Caco-2 (cell line): ENCODE data around the gene WNT9A. TPM values are rescaled to one million over a fixed set of nuclear protein-coding genes. Genes with fewer than 3 reads are reported as not detected.

ENCODE experiments used
- BruUV-seq: library from RNA; stranded (reverse); fragments of 400-500 nt; replicated peaks from 2 replicates; lab custom pipeline; 2021; lab: Mats Ljungman, UMichigan
- CTCF ChIA-PET: fragments of 300-600 bp; sonication (Branson Sonifier 250); formaldehyde crosslinking; loops from one replicate; lab custom pipeline; 2022; ENCODE audit warnings: antibody characterized with exemption; lab: Charles Lee
- POLR2A ChIA-PET: fragments of 300-600 bp; sonication (Branson Sonifier 250); formaldehyde crosslinking; loops from one replicate; lab custom pipeline; 2022; ENCODE audit warnings: antibody characterized with exemption; lab: Charles Lee
- DNase-seq, 2 experiments: peaks; one replicate each; pipeline versions ENCODE4 v3.0.0 to v3.0.0-alpha.2; 2020 to 2022
- H3K27me3 ChIP-seq: replicated peaks from 2 replicates; pipeline ENCODE4 v1.6.0; 2011; ENCODE audit warnings: low read length; ENCODE audit not compliant: control insufficient read depth, insufficient read depth
- H3K36me3 ChIP-seq: 2 replicates; pipeline ENCODE4 v1.5.1; 2011; ENCODE audit warnings: low read length; ENCODE audit not compliant: control insufficient read depth, insufficient read depth
- H3K4me1 ChIP-seq: fragments of 250-450 bp; sonication (Bioruptor Pico); 2 replicates; pipeline ENCODE4 v1.5.1; 2020; ENCODE audit warnings: mild to moderate bottlenecking
- H3K4me3 ChIP-seq: 2 replicates; pipeline ENCODE4 v1.5.1; 2011; ENCODE audit warnings: low read depth, mild to moderate bottlenecking, control low read depth, low read length
- H3K9me3 ChIP-seq: fragments of 250-450 bp; sonication (Bioruptor Pico); 2 replicates; pipeline ENCODE4 v1.5.1; 2020; ENCODE audit warnings: mild to moderate bottlenecking, moderate library complexity
- H3K27ac Mint-ChIP-seq: one replicate; pipeline ENCODE4 v1.8.0; 2022; ENCODE audit warnings: mixed read lengths; ENCODE audit not compliant: unreplicated experiment
- H3K27me3 Mint-ChIP-seq: one replicate; pipeline ENCODE4 v1.8.0; 2022; ENCODE audit warnings: mixed read lengths; ENCODE audit not compliant: insufficient read depth, unreplicated experiment
- H3K36me3 Mint-ChIP-seq: one replicate; pipeline ENCODE4 v1.8.0; 2022; ENCODE audit warnings: mild to moderate bottlenecking, mixed read lengths; ENCODE audit not compliant: insufficient read depth, unreplicated experiment
- H3K4me1 Mint-ChIP-seq: one replicate; pipeline ENCODE4 v1.8.0; 2022; ENCODE audit warnings: low read depth, mixed read lengths; ENCODE audit not compliant: unreplicated experiment
- H3K4me3 Mint-ChIP-seq: one replicate; pipeline ENCODE4 v1.8.0; 2022; ENCODE audit warnings: mild to moderate bottlenecking, moderate library complexity, mixed read lengths; ENCODE audit not compliant: unreplicated experiment
- H3K9me3 Mint-ChIP-seq: one replicate; pipeline ENCODE4 v1.8.0; 2022; ENCODE audit warnings: mixed read lengths; ENCODE audit not compliant: unreplicated experiment
- intact Hi-C: fragments of 100-400 bp; cut with micrococcal nuclease; formaldehyde crosslinking; loops from one replicate; pipeline ENCODE4 v1.10.0; 2022; ENCODE audit not compliant: unreplicated experiment
- total RNA-seq: library from RNA; stranded (reverse); gene quantifications from 2 replicates; pipeline ENCODE4 v1.2.3, GENCODE V29; 2022
- TF ChIP-seq, protein P1 (sequence below), 2 experiments: fragments of 200-600 bp in 1 of 2; IDR thresholded peaks; 1 replicate in 1 of 2; 2 replicates in 1 of 2; pipeline versions ENCODE4 v1.5.1 to v1.8.0; 2011 to 2022; ENCODE audit warnings: antibody characterized with exemption in 1 of 2, control low read depth in 1 of 2, inconsistent platforms in 1 of 2, low read depth in 1 of 2, low read length in 1 of 2, mild to moderate bottlenecking in 1 of 2, moderate library complexity in 1 of 2; ENCODE audit not compliant: insufficient read depth in 1 of 2, severe bottlenecking in 1 of 2, unreplicated experiment in 1 of 2

Gene WNT9A
- total RNA-seq, 1 experiment from 2014 or later, result 0.68 TPM

GRCh38 chr1:227942716-227943261, 4.9 kb downstream of the WNT9A start:
- no peak for DNase-seq
- CTCF ChIA-PET, result no interaction called here
- no peak overlapping the region for H3K4me3 Mint-ChIP-seq
- intact Hi-C loops, result no loop called here
- no peak overlapping the region for H3K27ac Mint-ChIP-seq
- peaks cover 10% of the 10 kb centered on the region for H3K36me3 Mint-ChIP-seq
- no peaks in the 10 kb centered on the region for H3K9me3 ChIP-seq
- no peaks in the 10 kb centered on the region for H3K27me3 ChIP-seq
- POLR2A ChIA-PET, result no interaction called here
- H3K9me3 Mint-ChIP-seq, result no peaks in the 10 kb centered on the region
- H3K27me3 Mint-ChIP-seq, result no peaks in the 10 kb centered on the region
- peaks cover 4% of the 10 kb centered on the region for H3K4me1 ChIP-seq
- H3K4me3 ChIP-seq, result no peak overlapping the region
- no TSS peak for BruUV-seq
- TF ChIP-seq, protein P1, sequence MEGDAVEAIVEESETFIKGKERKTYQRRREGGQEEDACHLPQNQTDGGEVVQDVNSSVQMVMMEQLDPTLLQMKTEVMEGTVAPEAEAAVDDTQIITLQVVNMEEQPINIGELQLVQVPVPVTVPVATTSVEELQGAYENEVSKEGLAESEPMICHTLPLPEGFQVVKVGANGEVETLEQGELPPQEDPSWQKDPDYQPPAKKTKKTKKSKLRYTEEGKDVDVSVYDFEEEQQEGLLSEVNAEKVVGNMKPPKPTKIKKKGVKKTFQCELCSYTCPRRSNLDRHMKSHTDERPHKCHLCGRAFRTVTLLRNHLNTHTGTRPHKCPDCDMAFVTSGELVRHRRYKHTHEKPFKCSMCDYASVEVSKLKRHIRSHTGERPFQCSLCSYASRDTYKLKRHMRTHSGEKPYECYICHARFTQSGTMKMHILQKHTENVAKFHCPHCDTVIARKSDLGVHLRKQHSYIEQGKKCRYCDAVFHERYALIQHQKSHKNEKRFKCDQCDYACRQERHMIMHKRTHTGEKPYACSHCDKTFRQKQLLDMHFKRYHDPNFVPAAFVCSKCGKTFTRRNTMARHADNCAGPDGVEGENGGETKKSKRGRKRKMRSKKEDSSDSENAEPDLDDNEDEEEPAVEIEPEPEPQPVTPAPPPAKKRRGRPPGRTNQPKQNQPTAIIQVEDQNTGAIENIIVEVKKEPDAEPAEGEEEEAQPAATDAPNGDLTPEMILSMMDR (IDR thresholded peaks at IDR 0.05; ENCODE audit: insufficient read depth in 1 of 2, low read depth in 1 of 2, low read length in 1 of 2, severe bottlenecking in 1 of 2, unreplicated experiment in 1 of 2), result no peak
- no peaks in the 10 kb centered on the region for H3K4me1 Mint-ChIP-seq
- H3K36me3 ChIP-seq, result no peaks in the 10 kb centered on the region

GRCh38 chr1:227942021-227942715, 5.6 kb downstream of the WNT9A start:
- POLR2A ChIA-PET, result no interaction called here
- BruUV-seq, result no TSS peak
- Mint-ChIP-seq H3K9me3 (no peaks in the 10 kb centered on the region), H3K4me1 (no peaks in the 10 kb centered on the region), H3K27ac (no peak overlapping the region), H3K4me3 (no peak overlapping the region), H3K27me3 (no peaks in the 10 kb centered on the region), H3K36me3 (peaks cover 10% of the 10 kb centered on the region)
- H3K4me1 ChIP-seq, result peaks cover 4% of the 10 kb centered on the region
- no peaks in the 10 kb centered on the region for H3K9me3 ChIP-seq
- DNase-seq, result peak in 1 of 2 experiments; percentile 32
- intact Hi-C loops, result no loop called here
- CTCF ChIA-PET, result no interaction called here
- H3K4me3 ChIP-seq, result no peak overlapping the region
- TF ChIP-seq, protein P1 (IDR thresholded peaks at IDR 0.05; ENCODE audit: insufficient read depth in 1 of 2, low read depth in 1 of 2, low read length in 1 of 2, severe bottlenecking in 1 of 2, unreplicated experiment in 1 of 2), result peak in 1 of 2 experiments; percentile 34
- H3K36me3 ChIP-seq, result no peaks in the 10 kb centered on the region
- no peaks in the 10 kb centered on the region for H3K27me3 ChIP-seq

- DNase-seq, result no peak
- Mint-ChIP-seq H3K27ac (no peak overlapping the region), H3K27me3 (no peaks in the 10 kb centered on the region), H3K4me1 (no peaks in the 10 kb centered on the region), H3K9me3 (no peaks in the 10 kb centered on the region), H3K4me3 (no peak overlapping the region), H3K36me3 (peaks cover 10% of the 10 kb centered on the region)
- TF ChIP-seq, protein P1 (IDR thresholded peaks at IDR 0.05; ENCODE audit: insufficient read depth in 1 of 2, low read depth in 1 of 2, low read length in 1 of 2, severe bottlenecking in 1 of 2, unreplicated experiment in 1 of 2), result no peak
- POLR2A ChIA-PET, result no interaction called here
- Histone ChIP-seq H3K27me3 (no peaks in the 10 kb centered on the region), H3K4me3 (no peak overlapping the region), H3K4me1 (peaks cover 4% of the 10 kb centered on the region), H3K9me3 (no peaks in the 10 kb centered on the region), H3K36me3 (no peaks in the 10 kb centered on the region)
- intact Hi-C loops, result no loop called here
- CTCF ChIA-PET, result no interaction called here
- BruUV-seq, result no TSS peak
These were observed 6.2 kb downstream of the WNT9A start for GRCh38 chr1:227941509-227942020.
